H9 (cell line): ENCODE measurements around the gene SIPA1L3. TPM values are rescaled to one million over a fixed set of nuclear protein-coding genes. Genes with fewer than 3 reads are reported as not detected.

ENCODE experiments used
- DNase-seq: peaks from one replicate; pipeline ENCODE4 v3.0.0-alpha.2; 2017
- H2AFZ ChIP-seq: one replicate; pipeline ENCODE4 v1.6.1; 2013; ENCODE audit warnings: mild to moderate bottlenecking, low read length, control low read depth, moderate library complexity
- H2AK5ac ChIP-seq: 2 replicates; pipeline ENCODE4 v1.6.1; 2013; ENCODE audit warnings: low read length, control low read depth, mixed read lengths; ENCODE audit not compliant: insufficient read length
- H2BK120ac ChIP-seq: one replicate; pipeline ENCODE4 v1.6.1; 2013; ENCODE audit warnings: low read depth, mild to moderate bottlenecking, low read length, control low read depth, inconsistent platforms; ENCODE audit not compliant: poor library complexity, severe bottlenecking
- H2BK12ac ChIP-seq: 2 replicates; pipeline ENCODE4 v1.6.1; 2013; ENCODE audit warnings: low read length, control low read depth, mixed read lengths, low read depth; ENCODE audit not compliant: insufficient read length
- H2BK15ac ChIP-seq: 2 replicates; pipeline ENCODE4 v1.6.1; 2013; ENCODE audit warnings: low read depth, low read length, control low read depth
- H2BK20ac ChIP-seq: one replicate; pipeline ENCODE4 v1.6.1; 2013; ENCODE audit warnings: low read depth, mild to moderate bottlenecking, low read length, control low read depth, inconsistent platforms; ENCODE audit not compliant: poor library complexity, severe bottlenecking
- H2BK5ac ChIP-seq: 2 replicates; pipeline ENCODE4 v1.6.1; 2013; ENCODE audit warnings: low read length, control low read depth, mixed read lengths; ENCODE audit not compliant: insufficient read length
- H3K14ac ChIP-seq: 2 replicates; pipeline ENCODE4 v1.6.1; 2013; ENCODE audit warnings: low read length, control low read depth; ENCODE audit not compliant: insufficient read depth
- H3K18ac ChIP-seq: 2 replicates; pipeline ENCODE4 v1.6.1; 2013; ENCODE audit warnings: low read depth, mild to moderate bottlenecking, mixed read lengths, low read length, control low read depth; ENCODE audit not compliant: insufficient read length
- H3K23ac ChIP-seq: 2 replicates; pipeline ENCODE4 v1.6.1; 2013; ENCODE audit warnings: low read length, control low read depth, mixed read lengths, low read depth; ENCODE audit not compliant: insufficient read length
- H3K23me2 ChIP-seq: 2 replicates; pipeline ENCODE4 v1.6.1; 2013; ENCODE audit warnings: low read depth, mild to moderate bottlenecking, mixed read lengths, low read length, control low read depth; ENCODE audit not compliant: insufficient read length, poor library complexity, severe bottlenecking
- H3K27ac ChIP-seq: 2 replicates; pipeline ENCODE4 v1.5.1; 2013; ENCODE audit warnings: low read length, control low read depth, mixed read lengths, low read depth; ENCODE audit not compliant: insufficient read length
- H3K27me3 ChIP-seq: 2 replicates; pipeline ENCODE4 v1.6.1; 2013; ENCODE audit warnings: low read length, control low read depth, inconsistent platforms; ENCODE audit not compliant: insufficient read depth
- H3K4ac ChIP-seq: 2 replicates; pipeline ENCODE4 v1.6.1; 2013; ENCODE audit warnings: low read depth, mild to moderate bottlenecking, control low read depth, inconsistent platforms, low read length, moderate library complexity
- H3K4me1 ChIP-seq: 2 replicates; pipeline ENCODE4 v1.6.1; 2013; ENCODE audit warnings: low read length, control low read depth, inconsistent platforms; ENCODE audit not compliant: insufficient read depth
- H3K4me2 ChIP-seq: 2 replicates; pipeline ENCODE4 v1.6.1; 2013; ENCODE audit warnings: low read length, control low read depth, mixed read lengths; ENCODE audit not compliant: insufficient read length, insufficient read depth
- H3K56ac ChIP-seq: 2 replicates; pipeline ENCODE4 v1.6.1; 2013; ENCODE audit warnings: low read depth, mild to moderate bottlenecking, mixed read lengths, low read length, control low read depth; ENCODE audit not compliant: insufficient read length
- H3K79me1 ChIP-seq: 2 replicates; pipeline ENCODE4 v1.6.1; 2013; ENCODE audit warnings: low read depth, mild to moderate bottlenecking, moderate library complexity, low read length, control low read depth, inconsistent platforms; ENCODE audit not compliant: insufficient read depth, poor library complexity, severe bottlenecking
- H3K79me2 ChIP-seq: 2 replicates; pipeline ENCODE4 v1.6.1; 2013; ENCODE audit warnings: low read length, control low read depth, inconsistent platforms; ENCODE audit not compliant: insufficient read depth
- H3K9ac ChIP-seq: 2 replicates; pipeline ENCODE4 v1.6.1; 2013; ENCODE audit warnings: low read length, control low read depth, mixed read lengths; ENCODE audit not compliant: insufficient read length; ENCODE audit errors: extremely low read depth
- H3K9me3 ChIP-seq: one replicate; pipeline ENCODE4 v1.6.1; 2013; ENCODE audit warnings: low read depth, low read length, inconsistent platforms; ENCODE audit not compliant: control insufficient read depth
- H3T11ph ChIP-seq: one replicate; pipeline ENCODE4 v1.6.1; 2013; ENCODE audit warnings: mild to moderate bottlenecking, low read length, control low read depth, inconsistent platforms
- H4K20me1 ChIP-seq: one replicate; pipeline ENCODE4 v1.6.1; 2013; ENCODE audit not compliant: control insufficient read depth, insufficient read length, insufficient read depth
- H4K5ac ChIP-seq: 2 replicates; pipeline ENCODE4 v1.6.1; 2013; ENCODE audit warnings: low read depth, mild to moderate bottlenecking, mixed read lengths, low read length, control low read depth; ENCODE audit not compliant: insufficient read length
- H4K8ac ChIP-seq: replicated peaks from 2 replicates; pipeline ENCODE4 v1.6.1; 2013; ENCODE audit warnings: low read length, control low read depth, mixed read lengths, low read depth; ENCODE audit not compliant: insufficient read length
- H4K91ac ChIP-seq: 2 replicates; pipeline ENCODE4 v1.6.1; 2013; ENCODE audit warnings: low read depth, mild to moderate bottlenecking, moderate library complexity, mixed read lengths, low read length, control low read depth; ENCODE audit not compliant: insufficient read length
- H3K27ac Mint-ChIP-seq, 3 experiments: 2 replicates in 2 of 3; 3 replicates in 1 of 3; pipeline ENCODE4 v1.8.0; 2020 to 2021; ENCODE audit warnings: mixed read lengths in 3 of 3, mild to moderate bottlenecking in 1 of 3, moderate library complexity in 1 of 3
- H3K27me3 Mint-ChIP-seq: 2 replicates; pipeline ENCODE4 v1.8.0; 2021; ENCODE audit warnings: low read depth, mild to moderate bottlenecking, moderate library complexity, mixed read lengths
- H3K36me3 Mint-ChIP-seq, 3 experiments: 2 replicates in 2 of 3; 3 replicates in 1 of 3; pipeline ENCODE4 v1.8.0; 2020 to 2021; ENCODE audit warnings: low read depth in 3 of 3, mixed read lengths in 3 of 3; ENCODE audit not compliant: insufficient read depth in 1 of 3
- H3K4me1 Mint-ChIP-seq, 2 experiments: 2 replicates each; pipeline ENCODE4 v1.8.0; 2020; ENCODE audit warnings: mixed read lengths in 2 of 2
- H3K4me3 Mint-ChIP-seq, 2 experiments: 2 replicates in 1 of 2; 3 replicates in 1 of 2; pipeline ENCODE4 v1.8.0; 2020 to 2021; ENCODE audit warnings: mild to moderate bottlenecking in 2 of 2, mixed read lengths in 2 of 2, moderate library complexity in 1 of 2
- H3K9me3 Mint-ChIP-seq, 2 experiments: 2 replicates in 1 of 2; 3 replicates in 1 of 2; pipeline ENCODE4 v1.8.0; 2020; ENCODE audit warnings: mild to moderate bottlenecking in 2 of 2, mixed read lengths in 2 of 2, moderate library complexity in 1 of 2
- CTCF ChIP-seq: fragments of 200-600 bp; sonication (generic); conservative IDR thresholded peaks from 3 replicates; pipeline ENCODE4 v1.8.0; 2021; ENCODE audit warnings: antibody characterized with exemption, mild to moderate bottlenecking
- WGBS: extraction: QIAGEN DNeasy Blood & Tissue Kit; methylation state at CpG from one replicate; pipeline ENCODE4 v1.1.7; 2013; ENCODE audit warnings: missing lambda C conversion rate, low lambda C conversion rate, mixed read lengths; ENCODE audit not compliant: insufficient read length; ENCODE audit errors: extremely low coverage; 5-methylcytosine and 5-hydroxymethylcytosine counted together
- total RNA-seq: library from RNA; stranded (reverse); gene quantifications from 2 replicates; pipeline ENCODE4 v1.2.1, GENCODE V29; 2021

SIPA1L3 gene
- total RNA-seq, 1 experiment from 2014 or later: 40.1 TPM

DNA sequence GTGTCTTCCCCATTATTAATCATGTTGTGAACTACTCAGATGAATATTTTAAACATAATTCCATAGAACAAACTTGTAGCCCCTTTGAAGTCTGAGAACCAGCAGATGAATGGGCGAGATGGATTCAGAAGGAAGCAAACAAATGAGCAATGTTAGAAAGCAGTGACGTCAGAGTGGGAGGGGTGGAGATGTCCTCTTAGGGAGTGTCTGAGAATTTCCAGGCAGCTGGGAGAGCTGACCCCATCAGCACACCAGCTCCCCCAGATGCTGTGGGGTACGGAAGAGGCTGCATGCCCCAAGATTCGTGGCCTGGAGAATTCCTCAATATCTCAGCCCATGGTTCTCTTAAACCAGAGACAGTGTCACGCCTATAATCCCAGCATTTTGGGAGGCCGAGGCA, 248.4 kb downstream of the SIPA1L3 start:
- WGBS: no CpG with 5 or more reads among the region's 6 CpGs
- Histone ChIP-seq H2BK20ac (no peak overlapping the region), H3K9ac (no peak overlapping the region), H3K23me2 (no peaks in the 10 kb centered on the region), H3K4me1 (no peaks in the 10 kb centered on the region), H2BK15ac (no peak overlapping the region), H3K56ac (no peak overlapping the region), H4K91ac (no peak overlapping the region), H3K4ac (no peak overlapping the region), H3K23ac (no peak overlapping the region), H3K79me1 (no peaks in the 10 kb centered on the region), H2AFZ (no peak overlapping the region), H3K27ac (no peak overlapping the region), H3K14ac (no peak overlapping the region), H4K8ac (no peak overlapping the region), H3T11ph (no peak overlapping the region), H3K4me2 (no peak overlapping the region), H3K27me3 (no peaks in the 10 kb centered on the region; the same call in 1 of the 2 replicates), H2AK5ac (no peak overlapping the region), H3K18ac (no peak overlapping the region), H2BK120ac (no peak overlapping the region), H3K9me3 (no peaks in the 10 kb centered on the region), H4K5ac (no peak overlapping the region), H4K20me1 (no peaks in the 10 kb centered on the region), H2BK5ac (no peak overlapping the region), H3K79me2 (no peaks in the 10 kb centered on the region), H2BK12ac (no peak overlapping the region)
- H3K4me3 Mint-ChIP-seq: no peak overlapping the region
- no peak for TF ChIP-seq CTCF
- peaks cover 0 to 5% of the 10 kb centered on the region in 2 experiments; a peak in 2 of 4 replicates for H3K4me1 Mint-ChIP-seq
- DNase-seq: no peak
- peak overlapping the region in 1 of 3 experiments; percentile 35; a peak in 3 of 7 replicates for H3K27ac Mint-ChIP-seq
- peaks cover 7 to 25% (median 24%) of the 10 kb centered on the region in 3 experiments; a peak in 6 of 7 replicates for H3K36me3 Mint-ChIP-seq
- H3K27me3 Mint-ChIP-seq: no peaks in the 10 kb centered on the region
- H3K9me3 Mint-ChIP-seq: no peaks in the 10 kb centered on the region
